H1 (cell line): ENCODE results near the gene NDNF. TPM values are rescaled to one million over a fixed set of nuclear protein-coding genes. Genes with fewer than 3 reads are reported as not detected.

ENCODE experiments used
- BCL11A ChIP-seq, 2 experiments: IDR thresholded peaks; one replicate each; pipeline ENCODE4 v1.6.1; 2011; ENCODE audit warnings: low read depth in 2 of 2, low read length in 2 of 2, mild to moderate bottlenecking in 2 of 2
- BRCA1 ChIP-seq: IDR thresholded peaks from 2 replicates; pipeline ENCODE4 v1.6.1; 2012; ENCODE audit warnings: low read depth, low read length, improper control_type of control experiment
- CTBP2 ChIP-seq: IDR thresholded peaks from 2 replicates; pipeline ENCODE4 v1.7.0; 2011; ENCODE audit warnings: borderline replicate concordance, mild to moderate bottlenecking, moderate library complexity, mixed read lengths, low read length; ENCODE audit not compliant: insufficient read depth, insufficient read length
- HDAC2 ChIP-seq, 2 experiments: fragments of 300-600 bp in 1 of 2; sonication (generic) in 1 of 2; IDR thresholded peaks; 2 replicates each; pipeline ENCODE4 v1.6.1; 2011 to 2012; ENCODE audit warnings: low read depth in 2 of 2, low read length in 2 of 2, mild to moderate bottlenecking in 2 of 2, moderate library complexity in 2 of 2, borderline replicate concordance in 1 of 2, inconsistent platforms in 1 of 2
- KDM5A ChIP-seq: fragments of 200-600 bp; IDR thresholded peaks from 2 replicates; pipeline ENCODE4 v1.7.1; 2012; ENCODE audit warnings: mild to moderate bottlenecking, low read length, inconsistent platforms, mixed read lengths
- POLR2A ChIP-seq, 2 experiments: IDR thresholded peaks; 1 replicate in 1 of 2; 2 replicates in 1 of 2; pipeline ENCODE4 v1.6.1; 2011; ENCODE audit warnings: low read depth in 2 of 2, low read length in 2 of 2, mild to moderate bottlenecking in 2 of 2; ENCODE audit errors: control extremely low read depth in 1 of 2
- POU5F1 ChIP-seq: IDR thresholded peaks from 2 replicates; pipeline ENCODE4 v1.6.1; 2011; ENCODE audit warnings: low read depth, mild to moderate bottlenecking, low read length, moderate library complexity
- RBBP5 ChIP-seq: IDR thresholded peaks from 2 replicates; pipeline ENCODE4 v1.7.1; 2012; ENCODE audit warnings: low read depth, mild to moderate bottlenecking, inconsistent platforms, low read length, moderate library complexity, borderline replicate concordance
- RXRA ChIP-seq: IDR thresholded peaks from 2 replicates; pipeline ENCODE4 v1.6.1; 2011; ENCODE audit warnings: low read depth, mild to moderate bottlenecking, low read length, moderate library complexity; ENCODE audit not compliant: insufficient read depth
- TAF1 ChIP-seq: IDR thresholded peaks from 2 replicates; pipeline ENCODE4 v1.6.1; 2011; ENCODE audit warnings: mild to moderate bottlenecking, low read depth, low read length
- TEAD4 ChIP-seq: IDR thresholded peaks from 2 replicates; pipeline ENCODE4 v1.6.1; 2012; ENCODE audit warnings: low read depth, low read length, inconsistent platforms, mixed read lengths
- polyA plus RNA-seq, 7 experiments: library from polyadenylated mRNA; depleted of rRNA in 3 of 7; stranded (reverse) in 5 of 7; unstranded in 2 of 7; fragments of >200 nt in 5 of 7; fragments of 200-250 nt in 2 of 7; gene quantifications; 1 replicate in 5 of 7; 2 replicates in 1 of 7; 4 replicates in 1 of 7; pipeline versions ENCODE4 v1.2.1 to v1.2.3, GENCODE V29; 2011 to 2013; ENCODE audit warnings: missing spikeins in 2 of 7, mixed read lengths in 2 of 7
- total RNA-seq: library from RNA; stranded (reverse); fragmentation: NEBNext Ultra II Directional; extraction: Animal tissue kit (Norgen Biotek cat#: 25700); gene quantifications from 2 replicates; pipeline ENCODE4 v1.2.1, GENCODE V29; 2021
- TF ChIP-seq, protein P1 (sequence below): IDR thresholded peaks from 2 replicates; pipeline ENCODE4 v1.6.1; 2012; ENCODE audit warnings: inconsistent platforms

NDNF gene
- total and polyA plus RNA-seq, 2 of the 8 experiments (the other 6 are each of a cell fraction or from before 2014, with no cell fraction given) = 0.70 to 1.6 TPM

DNA sequence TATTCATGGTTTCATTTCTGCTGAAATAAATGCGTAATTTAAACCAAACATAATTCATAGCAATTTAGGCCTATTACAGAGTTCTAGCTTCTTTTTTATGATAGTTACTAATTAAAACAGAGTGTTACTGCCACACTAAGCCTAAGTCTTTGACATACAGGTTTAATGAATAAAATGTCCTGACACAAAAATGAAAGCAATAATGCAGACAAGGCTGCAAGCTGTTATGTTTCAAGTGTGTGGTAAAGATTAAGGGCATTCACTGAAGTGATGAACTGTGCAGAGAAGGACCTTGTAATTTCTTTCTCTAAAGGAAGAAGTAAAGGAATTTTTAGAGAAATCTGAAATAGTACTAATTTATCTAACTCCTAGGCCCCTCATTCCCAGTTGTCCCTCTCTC is 2.9 kb downstream of the NDNF start (continued):
- no peak for TF ChIP-seq POLR2A (IDR thresholded peaks at IDR 0.05; ENCODE audit: control extremely low read depth in 1 of 2, low read depth in 2 of 2, low read length in 2 of 2)
- no peak for TF ChIP-seq BRCA1
- no peak for TF ChIP-seq TAF1
- no peak for TF ChIP-seq BCL11A (IDR thresholded peaks at IDR 0.05; ENCODE audit: low read depth in 2 of 2, low read length in 2 of 2)
- TF ChIP-seq, protein P1, sequence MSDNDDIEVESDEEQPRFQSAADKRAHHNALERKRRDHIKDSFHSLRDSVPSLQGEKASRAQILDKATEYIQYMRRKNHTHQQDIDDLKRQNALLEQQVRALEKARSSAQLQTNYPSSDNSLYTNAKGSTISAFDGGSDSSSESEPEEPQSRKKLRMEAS = no peak
- no peak for TF ChIP-seq KDM5A
- no peak for TF ChIP-seq TEAD4
- TF ChIP-seq HDAC2 (IDR thresholded peaks at IDR 0.05; ENCODE audit: borderline replicate concordance in 1 of 2, low read depth in 2 of 2, low read length in 2 of 2) = no peak
- no peak for TF ChIP-seq RXRA
- TF ChIP-seq CTBP2 = no peak
- no peak for TF ChIP-seq RBBP5
- TF ChIP-seq POU5F1 = no peak
